Measurements from ENCODE around the gene RITA1. TPM values are rescaled to one million over a fixed set of nuclear protein-coding genes. Genes with fewer than 3 reads are reported as not detected.

RITA1 gene
- total RNA-seq, 1 donor = 22.4 TPM

DNA sequence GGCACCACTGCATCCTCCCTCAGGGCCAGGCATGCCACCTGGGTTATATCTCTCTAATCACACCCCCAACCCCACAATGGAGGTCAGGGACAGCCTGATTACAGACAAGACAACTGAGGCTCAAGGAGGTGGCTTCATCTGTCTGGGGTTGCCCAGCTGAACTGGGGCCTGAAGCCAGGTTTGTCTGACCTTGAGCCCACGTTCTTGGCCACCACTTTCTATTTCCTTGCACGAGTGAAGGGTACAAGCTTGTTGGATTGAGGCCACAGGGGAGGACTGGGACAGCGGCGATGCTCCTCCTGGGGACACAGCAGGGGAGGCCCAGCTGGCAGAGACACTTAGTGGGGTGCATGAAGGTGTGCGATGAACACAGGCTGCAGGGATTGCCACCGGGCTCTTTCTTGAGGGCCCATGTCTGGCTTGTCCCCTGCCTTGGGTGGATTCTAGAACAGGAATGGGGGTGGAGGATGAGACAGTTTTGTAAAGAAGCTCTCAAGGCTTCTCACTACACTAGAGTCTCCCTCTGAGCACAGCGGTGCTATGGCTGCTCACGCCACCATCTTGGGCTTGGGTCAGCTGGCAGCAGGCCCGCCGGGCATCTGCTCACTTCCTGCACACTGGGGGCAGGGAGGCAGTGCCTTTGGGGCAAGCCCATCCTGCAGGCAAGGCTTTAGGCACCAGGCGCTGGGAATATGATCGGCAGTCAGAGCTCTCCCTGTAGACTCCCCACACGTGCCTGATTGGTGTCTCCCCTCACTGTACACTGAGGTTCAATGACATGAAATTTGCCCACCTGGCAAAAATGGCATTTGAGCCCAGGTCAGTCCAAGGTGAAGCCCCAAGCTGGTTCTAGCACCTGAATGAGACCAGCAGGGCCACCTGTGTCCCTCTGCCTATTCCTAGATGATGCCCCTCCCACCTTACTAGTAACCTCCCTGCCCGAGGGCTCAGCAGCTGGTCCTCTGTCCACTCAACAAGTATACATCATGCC is 16.0 kb downstream of the RITA1 start:
- H3K9me3 ChIP-seq (ENCODE audit: low read depth, low read length) = no peaks in the 10 kb centered on the region
- no peaks in the 10 kb centered on the region for H3K27me3 ChIP-seq (ENCODE audit: insufficient read depth, low read length)
- no peak overlapping the region for H3K4me2 ChIP-seq (ENCODE audit: insufficient read depth, low read length)
- no peaks in the 10 kb centered on the region for H3K36me3 ChIP-seq (ENCODE audit: insufficient read depth, low read length)
- no peaks in the 10 kb centered on the region for H3K79me2 ChIP-seq (ENCODE audit: insufficient read depth, low read length)
- no peaks in the 10 kb centered on the region for H4K20me1 ChIP-seq (ENCODE audit: insufficient read depth, low read length)
- H3K4me3 ChIP-seq (ENCODE audit: insufficient read depth, low read length) = no peak overlapping the region
- H3K27ac ChIP-seq (ENCODE audit: low read depth, low read length) = no peak overlapping the region
- TF ChIP-seq, protein P1, sequence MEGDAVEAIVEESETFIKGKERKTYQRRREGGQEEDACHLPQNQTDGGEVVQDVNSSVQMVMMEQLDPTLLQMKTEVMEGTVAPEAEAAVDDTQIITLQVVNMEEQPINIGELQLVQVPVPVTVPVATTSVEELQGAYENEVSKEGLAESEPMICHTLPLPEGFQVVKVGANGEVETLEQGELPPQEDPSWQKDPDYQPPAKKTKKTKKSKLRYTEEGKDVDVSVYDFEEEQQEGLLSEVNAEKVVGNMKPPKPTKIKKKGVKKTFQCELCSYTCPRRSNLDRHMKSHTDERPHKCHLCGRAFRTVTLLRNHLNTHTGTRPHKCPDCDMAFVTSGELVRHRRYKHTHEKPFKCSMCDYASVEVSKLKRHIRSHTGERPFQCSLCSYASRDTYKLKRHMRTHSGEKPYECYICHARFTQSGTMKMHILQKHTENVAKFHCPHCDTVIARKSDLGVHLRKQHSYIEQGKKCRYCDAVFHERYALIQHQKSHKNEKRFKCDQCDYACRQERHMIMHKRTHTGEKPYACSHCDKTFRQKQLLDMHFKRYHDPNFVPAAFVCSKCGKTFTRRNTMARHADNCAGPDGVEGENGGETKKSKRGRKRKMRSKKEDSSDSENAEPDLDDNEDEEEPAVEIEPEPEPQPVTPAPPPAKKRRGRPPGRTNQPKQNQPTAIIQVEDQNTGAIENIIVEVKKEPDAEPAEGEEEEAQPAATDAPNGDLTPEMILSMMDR (IDR thresholded peaks at IDR 0.05; ENCODE audit: extremely low read depth, low read depth, low read length) = no peak
- no peak overlapping the region for H2AFZ ChIP-seq (ENCODE audit: low read length)
- DNase-seq (ENCODE audit: insufficient read length, low spot score, missing footprints) = peak; percentile 55
- peaks cover 3% of the 10 kb centered on the region for H3K4me1 ChIP-seq (ENCODE audit: insufficient read depth, low read length)

DNA sequence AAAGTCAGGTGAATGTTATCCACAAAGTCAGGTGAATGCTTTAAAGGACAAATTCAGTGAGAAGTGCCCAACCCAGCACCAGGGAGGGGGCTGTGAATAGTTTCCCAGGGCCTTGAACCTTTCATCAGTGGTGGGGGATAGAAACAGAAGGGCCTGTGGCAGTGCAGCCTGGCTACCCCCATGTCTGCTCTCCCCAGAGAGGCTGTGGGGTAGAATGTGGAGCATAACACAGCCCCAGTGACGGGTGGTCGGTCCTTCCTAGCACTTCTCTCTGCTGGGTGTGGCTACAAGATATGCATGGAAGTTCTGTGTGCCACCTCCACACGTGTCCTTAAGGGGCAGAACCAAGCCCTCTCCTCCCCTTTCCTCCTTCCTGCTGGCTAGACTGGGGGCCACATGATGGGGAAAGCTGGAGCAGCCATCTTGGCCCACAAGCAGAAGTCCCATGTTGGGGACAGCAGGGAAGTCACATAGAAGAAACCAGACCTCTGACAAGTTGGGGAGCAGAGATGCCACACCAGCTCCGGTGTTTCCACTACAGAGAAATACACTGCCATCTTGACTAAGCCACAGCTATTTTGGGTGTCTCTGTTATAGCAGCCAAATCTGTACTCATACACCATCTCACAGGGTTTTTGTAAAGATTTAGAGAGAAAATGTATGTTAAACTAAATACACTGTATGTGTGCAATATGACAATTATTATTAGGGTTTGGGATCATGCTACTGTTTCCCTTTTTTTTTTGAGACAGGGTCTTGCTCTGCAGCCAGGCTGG is 17.0 kb downstream of the RITA1 start:
- Histone ChIP-seq H3K4me3 (ENCODE audit: insufficient read depth, low read length) (no peak overlapping the region), H3K4me1 (ENCODE audit: insufficient read depth, low read length) (peaks cover 3% of the 10 kb centered on the region), H3K4me2 (ENCODE audit: insufficient read depth, low read length) (no peak overlapping the region), H3K27ac (ENCODE audit: low read depth, low read length) (no peak overlapping the region), H3K36me3 (ENCODE audit: insufficient read depth, low read length) (no peaks in the 10 kb centered on the region), H3K79me2 (ENCODE audit: insufficient read depth, low read length) (no peaks in the 10 kb centered on the region), H2AFZ (ENCODE audit: low read length) (no peak overlapping the region), H3K27me3 (ENCODE audit: insufficient read depth, low read length) (no peaks in the 10 kb centered on the region), H3K9me3 (ENCODE audit: low read depth, low read length) (no peaks in the 10 kb centered on the region), H4K20me1 (ENCODE audit: insufficient read depth, low read length) (no peaks in the 10 kb centered on the region)
- TF ChIP-seq, protein P1 (IDR thresholded peaks at IDR 0.05; ENCODE audit: extremely low read depth, low read depth, low read length) = no peak
- peak; percentile 71 for DNase-seq (ENCODE audit: insufficient read length, low spot score, missing footprints)

DNA sequence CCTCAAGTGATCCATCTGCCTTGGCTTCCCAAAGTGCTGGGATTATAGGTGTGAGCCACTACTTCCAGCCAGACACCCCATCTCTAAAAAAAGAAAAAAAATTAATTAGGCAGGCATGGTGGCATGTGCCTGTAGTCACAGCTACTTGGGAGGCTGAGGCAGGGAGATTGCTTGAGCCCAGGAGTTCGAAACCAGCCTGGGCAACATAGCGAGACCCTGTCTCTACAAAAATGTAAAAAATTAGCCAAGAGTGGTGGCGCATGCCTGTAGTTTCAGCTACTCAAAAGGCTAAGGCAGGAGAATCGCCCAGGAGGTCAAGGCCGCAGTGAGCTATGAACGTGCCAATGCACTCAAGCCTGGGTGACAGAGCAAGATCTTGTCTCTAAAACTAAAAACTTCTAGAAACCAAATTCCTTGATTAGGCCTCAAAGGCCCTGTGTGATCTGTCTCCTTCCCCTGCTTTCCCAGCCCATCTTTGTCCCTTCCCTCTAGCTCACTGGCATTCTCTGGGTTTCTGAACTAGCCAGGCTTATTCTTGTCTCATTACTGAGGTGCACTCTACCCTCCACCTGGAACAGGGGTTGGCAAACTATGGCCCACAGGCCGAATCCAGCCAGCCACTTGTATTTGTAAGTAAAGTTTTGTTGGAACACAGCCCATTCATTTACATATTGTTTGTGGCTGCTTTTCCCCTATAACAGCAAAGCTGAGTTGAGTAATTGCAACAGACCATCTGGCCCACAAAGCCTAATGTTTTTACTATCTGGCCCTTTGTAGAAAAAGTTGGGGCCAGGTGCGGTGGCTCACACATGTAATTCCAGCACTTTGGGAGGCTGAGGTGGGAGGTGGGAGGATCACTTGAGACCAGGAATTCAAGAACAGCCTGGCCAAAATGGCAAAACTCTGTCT is 18.6 kb downstream of the RITA1 start:
- Histone ChIP-seq H3K27me3 (ENCODE audit: insufficient read depth, low read length) (no peaks in the 10 kb centered on the region), H3K27ac (ENCODE audit: low read depth, low read length) (no peak overlapping the region), H3K4me2 (ENCODE audit: insufficient read depth, low read length) (no peak overlapping the region), H3K9me3 (ENCODE audit: low read depth, low read length) (no peaks in the 10 kb centered on the region), H3K4me3 (ENCODE audit: insufficient read depth, low read length) (no peak overlapping the region), H3K36me3 (ENCODE audit: insufficient read depth, low read length) (no peaks in the 10 kb centered on the region), H3K4me1 (ENCODE audit: insufficient read depth, low read length) (no peaks in the 10 kb centered on the region), H3K79me2 (ENCODE audit: insufficient read depth, low read length) (no peaks in the 10 kb centered on the region), H4K20me1 (ENCODE audit: insufficient read depth, low read length) (no peaks in the 10 kb centered on the region), H2AFZ (ENCODE audit: low read length) (no peak overlapping the region)
- DNase-seq (ENCODE audit: insufficient read length, low spot score, missing footprints) = no peak
- TF ChIP-seq, protein P1 (IDR thresholded peaks at IDR 0.05; ENCODE audit: extremely low read depth, low read depth, low read length) = no peak

All from osteoblast (primary cell).